Right lobe of liver (tissue), 4 donors: ENCODE data around the gene HPSE.

Experiments
- CTCF ChIP-seq, 4 donors: fragments of 200-600 bp in 3 of 4; fragments of 450-650 bp in 1 of 4; IDR thresholded peaks; one replicate each; pipeline versions ENCODE4 v1.5.1 to v1.8.0; 2016 to 2022; ENCODE audit warnings: antibody characterized with exemption in 4 of 4, mild to moderate bottlenecking in 2 of 4
- POLR2A ChIP-seq: fragments of 450-650 bp; IDR thresholded peaks from one replicate; pipeline ENCODE4 v1.6.1; 2017; ENCODE audit warnings: antibody characterized with exemption, mild to moderate bottlenecking
- donor health status: DM: no; HTN: no; CAD: no.
- donor health status: DM: no; HTN: no; CAD: no.
- donor health status: DM: no; HTN: yes; CAD: no.

- TF ChIP-seq CTCF (IDR thresholded peaks at IDR 0.05) (no peak), POLR2A (no peak)
Measured at GRCh38 chr4:83268491-83268890, 66.2 kb downstream of the HPSE start.
